ENCODE results near the gene RNF4. TPM values are rescaled to one million over a fixed set of nuclear protein-coding genes. Genes with fewer than 3 reads are reported as not detected.

RNF4 gene
- total RNA-seq, 1 donor from 2014 or later, result 63.8 TPM

DNA sequence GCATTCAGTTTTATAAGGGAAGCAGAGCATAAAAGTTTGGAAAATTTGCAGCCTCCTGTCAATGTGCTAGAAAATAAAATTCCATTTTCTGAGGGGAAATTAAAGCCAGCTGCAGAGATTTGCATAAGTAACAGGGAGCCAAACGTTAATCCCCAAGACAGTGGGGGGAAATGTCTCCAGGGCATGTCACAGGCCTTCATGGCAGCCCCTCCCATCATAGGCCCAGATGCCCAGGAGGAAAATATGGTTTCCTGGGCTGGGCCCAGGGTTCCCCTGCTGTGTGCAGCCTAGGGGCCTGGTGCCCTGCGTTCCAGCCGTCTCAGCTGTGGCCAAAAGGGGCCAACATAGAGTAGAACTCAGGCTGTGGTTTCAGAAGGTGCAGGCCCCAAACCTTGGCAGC, 9.3 kb downstream of the RNF4 start:
- no peak for DNase-seq (ENCODE audit: low spot score in 2 of 2, unreplicated experiment in 2 of 2)
- H3K27ac Mint-ChIP-seq, result peak overlapping the region; percentile 9
- no peak overlapping the region for H3K4me3 Mint-ChIP-seq
- TF ChIP-seq, protein P1, sequence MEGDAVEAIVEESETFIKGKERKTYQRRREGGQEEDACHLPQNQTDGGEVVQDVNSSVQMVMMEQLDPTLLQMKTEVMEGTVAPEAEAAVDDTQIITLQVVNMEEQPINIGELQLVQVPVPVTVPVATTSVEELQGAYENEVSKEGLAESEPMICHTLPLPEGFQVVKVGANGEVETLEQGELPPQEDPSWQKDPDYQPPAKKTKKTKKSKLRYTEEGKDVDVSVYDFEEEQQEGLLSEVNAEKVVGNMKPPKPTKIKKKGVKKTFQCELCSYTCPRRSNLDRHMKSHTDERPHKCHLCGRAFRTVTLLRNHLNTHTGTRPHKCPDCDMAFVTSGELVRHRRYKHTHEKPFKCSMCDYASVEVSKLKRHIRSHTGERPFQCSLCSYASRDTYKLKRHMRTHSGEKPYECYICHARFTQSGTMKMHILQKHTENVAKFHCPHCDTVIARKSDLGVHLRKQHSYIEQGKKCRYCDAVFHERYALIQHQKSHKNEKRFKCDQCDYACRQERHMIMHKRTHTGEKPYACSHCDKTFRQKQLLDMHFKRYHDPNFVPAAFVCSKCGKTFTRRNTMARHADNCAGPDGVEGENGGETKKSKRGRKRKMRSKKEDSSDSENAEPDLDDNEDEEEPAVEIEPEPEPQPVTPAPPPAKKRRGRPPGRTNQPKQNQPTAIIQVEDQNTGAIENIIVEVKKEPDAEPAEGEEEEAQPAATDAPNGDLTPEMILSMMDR (IDR thresholded peaks at IDR 0.05; ENCODE audit: unreplicated experiment), result no peak
- H3K4me1 Mint-ChIP-seq, result peaks cover 39% of the 10 kb centered on the region
- H3K27me3 Mint-ChIP-seq (ENCODE audit: low read depth), result no peaks in the 10 kb centered on the region
- no peaks in the 10 kb centered on the region for H3K9me3 Mint-ChIP-seq
- H3K36me3 Mint-ChIP-seq, result peaks cover 10% of the 10 kb centered on the region

DNA sequence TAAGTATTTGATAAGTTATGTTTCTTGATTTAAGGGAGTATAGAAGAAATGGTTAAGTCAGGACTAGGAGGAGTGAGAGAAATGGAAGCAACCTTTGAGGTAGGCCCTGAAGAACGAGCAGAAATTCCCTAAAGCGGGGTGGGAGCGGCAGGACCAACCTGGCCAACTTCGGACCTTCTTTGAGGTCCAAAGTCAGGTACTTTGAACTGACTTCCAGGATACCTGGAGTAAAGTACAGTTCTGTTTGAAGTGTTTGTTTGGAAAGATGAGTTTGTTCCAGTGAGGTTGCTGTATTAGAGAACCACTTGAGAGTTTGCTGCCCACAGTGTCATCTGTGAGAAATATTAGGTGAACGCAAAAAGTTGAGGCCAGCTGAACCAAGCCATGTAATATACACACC, 11.7 kb downstream of the RNF4 start:
- no peak overlapping the region for H3K27ac Mint-ChIP-seq
- TF ChIP-seq, protein P1 (IDR thresholded peaks at IDR 0.05; ENCODE audit: unreplicated experiment), result no peak
- no peak overlapping the region for H3K4me3 Mint-ChIP-seq
- H3K4me1 Mint-ChIP-seq, result peaks cover 52% of the 10 kb centered on the region
- DNase-seq (ENCODE audit: low spot score in 2 of 2, unreplicated experiment in 2 of 2), result no peak
- no peaks in the 10 kb centered on the region for H3K9me3 Mint-ChIP-seq
- peaks cover 7% of the 10 kb centered on the region for H3K36me3 Mint-ChIP-seq
- H3K27me3 Mint-ChIP-seq (ENCODE audit: low read depth), result no peaks in the 10 kb centered on the region

- H3K36me3 Mint-ChIP-seq, result no peaks in the 10 kb centered on the region
- no peaks in the 10 kb centered on the region for H3K27me3 Mint-ChIP-seq (ENCODE audit: low read depth)
- H3K4me3 Mint-ChIP-seq, result no peak overlapping the region
- H3K4me1 Mint-ChIP-seq, result peaks cover 52% of the 10 kb centered on the region
- no peak overlapping the region for H3K27ac Mint-ChIP-seq
- H3K9me3 Mint-ChIP-seq, result no peaks in the 10 kb centered on the region
- TF ChIP-seq, protein P1 (IDR thresholded peaks at IDR 0.05; ENCODE audit: unreplicated experiment), result no peak
- no peak for DNase-seq (ENCODE audit: low spot score in 2 of 2, unreplicated experiment in 2 of 2)
Observed at GRCh38 chr4:2482192-2482591, 13.3 kb downstream of the RNF4 start.

GRCh38 chr4:2482693-2483092, 13.8 kb downstream of the RNF4 start:
- Mint-ChIP-seq H3K27me3 (ENCODE audit: low read depth) (no peaks in the 10 kb centered on the region), H3K4me3 (no peak overlapping the region), H3K27ac (peak overlapping the region; percentile 59), H3K4me1 (peaks cover 50% of the 10 kb centered on the region), H3K36me3 (no peaks in the 10 kb centered on the region), H3K9me3 (no peaks in the 10 kb centered on the region)
- DNase-seq (ENCODE audit: low spot score in 2 of 2, unreplicated experiment in 2 of 2), result no peak
- TF ChIP-seq, protein P1 (IDR thresholded peaks at IDR 0.05; ENCODE audit: unreplicated experiment), result no peak

GRCh38 chr4:2483237-2483636, 14.3 kb downstream of the RNF4 start:
- H3K4me1 Mint-ChIP-seq, result peaks cover 45% of the 10 kb centered on the region
- TF ChIP-seq, protein P1 (IDR thresholded peaks at IDR 0.05; ENCODE audit: unreplicated experiment), result no peak
- no peaks in the 10 kb centered on the region for H3K36me3 Mint-ChIP-seq
- H3K27ac Mint-ChIP-seq, result no peak overlapping the region
- H3K27me3 Mint-ChIP-seq (ENCODE audit: low read depth), result no peaks in the 10 kb centered on the region
- DNase-seq (ENCODE audit: low spot score in 2 of 2, unreplicated experiment in 2 of 2), result no peak
- H3K4me3 Mint-ChIP-seq, result no peak overlapping the region
- H3K9me3 Mint-ChIP-seq, result no peaks in the 10 kb centered on the region

DNA sequence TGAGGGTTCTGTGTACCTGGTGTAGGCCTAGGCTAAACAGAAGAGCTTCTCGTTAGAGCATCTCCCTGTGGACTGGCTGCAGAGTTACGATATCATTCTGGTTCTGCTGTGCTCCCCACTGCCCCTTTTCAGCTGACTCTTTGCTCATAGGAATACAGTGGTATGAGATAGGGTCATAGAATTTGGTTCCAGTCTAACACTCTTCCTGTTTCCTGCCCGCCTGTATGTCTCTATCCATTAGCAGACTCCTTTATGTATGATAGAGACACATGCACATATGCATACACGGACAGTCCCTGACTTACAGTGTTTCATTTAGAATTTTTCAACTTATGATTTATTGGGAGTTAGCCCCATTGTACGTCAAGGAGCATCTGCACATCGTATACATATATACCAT, 15.3 kb downstream of the RNF4 start:
- TF ChIP-seq, protein P1 (IDR thresholded peaks at IDR 0.05; ENCODE audit: unreplicated experiment), result no peak
- H3K4me1 Mint-ChIP-seq, result peaks cover 36% of the 10 kb centered on the region
- peak overlapping the region; percentile 43 for H3K27ac Mint-ChIP-seq
- no peak overlapping the region for H3K4me3 Mint-ChIP-seq
- no peaks in the 10 kb centered on the region for H3K36me3 Mint-ChIP-seq
- no peak for DNase-seq (ENCODE audit: low spot score in 2 of 2, unreplicated experiment in 2 of 2)
- H3K9me3 Mint-ChIP-seq, result no peaks in the 10 kb centered on the region
- H3K27me3 Mint-ChIP-seq (ENCODE audit: low read depth), result no peaks in the 10 kb centered on the region

All from mesothelial cell of epicardium (in vitro differentiated cells).